Bronchial epithelial cell (primary cell): Measurements from ENCODE around the gene USP49. TPM values are rescaled to one million over a fixed set of nuclear protein-coding genes. Genes with fewer than 3 reads are reported as not detected.

Experiments
- DNase-seq: peaks from one replicate; pipeline ENCODE4 v3.0.0-alpha.2; 2010; ENCODE audit warnings: low read depth
- FAIRE-seq: peaks from 2 replicates; lab custom pipeline; 2011; peaks lifted over from hg19 to GRCh38; lab: Jason Lieb, UNC
- H3K27me3 ChIP-seq: 2 replicates; pipeline ENCODE4 v1.5.1; 2011; ENCODE audit warnings: low read length; ENCODE audit not compliant: control insufficient read depth, insufficient read depth
- H3K36me3 ChIP-seq: 2 replicates; pipeline ENCODE4 v1.5.1; 2011; ENCODE audit warnings: low read length; ENCODE audit not compliant: control insufficient read depth, insufficient read depth
- H3K4me3 ChIP-seq: 2 replicates; pipeline ENCODE4 v1.5.1; 2011; ENCODE audit warnings: mild to moderate bottlenecking, low read depth, low read length, control low read depth
- total RNA-seq: library from RNA; depleted of rRNA; stranded (reverse); fragments of >200 nt; gene quantifications from 2 replicates; pipeline ENCODE4 v1.2.1, GENCODE V29; 2014
- TF ChIP-seq, protein P1 (sequence below): IDR thresholded peaks from 2 replicates; pipeline ENCODE4 v1.5.1; 2011; ENCODE audit warnings: mild to moderate bottlenecking, moderate library complexity, low read length, control low read depth, inconsistent platforms; ENCODE audit not compliant: insufficient read depth, severe bottlenecking

Gene USP49
- total RNA-seq, 1 donor from 2014 or later: 1.6 TPM

DNA sequence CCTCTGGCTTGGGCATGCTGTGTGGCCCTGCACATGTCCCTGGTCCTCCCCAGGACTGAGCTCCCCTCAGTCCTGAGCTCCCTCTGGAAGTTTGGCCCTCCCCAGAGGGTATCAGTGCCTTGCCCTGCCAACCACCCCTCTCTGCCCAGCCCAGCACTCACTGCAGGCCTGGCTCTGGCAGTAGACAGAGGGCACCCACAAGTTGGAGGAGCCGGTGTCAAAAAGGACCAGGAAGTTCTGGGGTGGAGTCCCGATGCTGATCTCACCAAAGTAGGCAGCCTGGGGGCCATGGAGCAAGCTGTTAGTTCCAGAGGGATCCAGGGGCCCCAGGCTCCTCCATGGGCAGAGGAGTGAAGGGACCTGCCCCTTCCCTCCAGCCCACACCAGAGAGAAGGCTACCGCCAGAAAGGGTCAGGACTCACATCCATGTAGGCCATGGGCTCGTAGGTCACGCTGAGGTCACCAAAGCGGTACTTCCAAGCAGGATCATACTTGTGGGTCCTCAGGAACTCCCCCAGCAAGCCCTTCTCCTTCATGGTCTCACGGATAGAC lies 150.9 kb downstream of the USP49 start:
- FAIRE-seq (no peak), DNase-seq (no peak)
- TF ChIP-seq, protein P1, sequence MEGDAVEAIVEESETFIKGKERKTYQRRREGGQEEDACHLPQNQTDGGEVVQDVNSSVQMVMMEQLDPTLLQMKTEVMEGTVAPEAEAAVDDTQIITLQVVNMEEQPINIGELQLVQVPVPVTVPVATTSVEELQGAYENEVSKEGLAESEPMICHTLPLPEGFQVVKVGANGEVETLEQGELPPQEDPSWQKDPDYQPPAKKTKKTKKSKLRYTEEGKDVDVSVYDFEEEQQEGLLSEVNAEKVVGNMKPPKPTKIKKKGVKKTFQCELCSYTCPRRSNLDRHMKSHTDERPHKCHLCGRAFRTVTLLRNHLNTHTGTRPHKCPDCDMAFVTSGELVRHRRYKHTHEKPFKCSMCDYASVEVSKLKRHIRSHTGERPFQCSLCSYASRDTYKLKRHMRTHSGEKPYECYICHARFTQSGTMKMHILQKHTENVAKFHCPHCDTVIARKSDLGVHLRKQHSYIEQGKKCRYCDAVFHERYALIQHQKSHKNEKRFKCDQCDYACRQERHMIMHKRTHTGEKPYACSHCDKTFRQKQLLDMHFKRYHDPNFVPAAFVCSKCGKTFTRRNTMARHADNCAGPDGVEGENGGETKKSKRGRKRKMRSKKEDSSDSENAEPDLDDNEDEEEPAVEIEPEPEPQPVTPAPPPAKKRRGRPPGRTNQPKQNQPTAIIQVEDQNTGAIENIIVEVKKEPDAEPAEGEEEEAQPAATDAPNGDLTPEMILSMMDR: no peak
- Histone ChIP-seq H3K4me3 (no peak overlapping the region), H3K27me3 (no peaks in the 10 kb centered on the region), H3K36me3 (no peaks in the 10 kb centered on the region)

- FAIRE-seq (no peak), DNase-seq (no peak)
- Histone ChIP-seq H3K27me3 (no peaks in the 10 kb centered on the region), H3K4me3 (no peak overlapping the region), H3K36me3 (no peaks in the 10 kb centered on the region)
- TF ChIP-seq, protein P1: no peak
These were observed 151.6 kb downstream of the USP49 start for GRCh38 chr6:41743406-41744235.

DNA sequence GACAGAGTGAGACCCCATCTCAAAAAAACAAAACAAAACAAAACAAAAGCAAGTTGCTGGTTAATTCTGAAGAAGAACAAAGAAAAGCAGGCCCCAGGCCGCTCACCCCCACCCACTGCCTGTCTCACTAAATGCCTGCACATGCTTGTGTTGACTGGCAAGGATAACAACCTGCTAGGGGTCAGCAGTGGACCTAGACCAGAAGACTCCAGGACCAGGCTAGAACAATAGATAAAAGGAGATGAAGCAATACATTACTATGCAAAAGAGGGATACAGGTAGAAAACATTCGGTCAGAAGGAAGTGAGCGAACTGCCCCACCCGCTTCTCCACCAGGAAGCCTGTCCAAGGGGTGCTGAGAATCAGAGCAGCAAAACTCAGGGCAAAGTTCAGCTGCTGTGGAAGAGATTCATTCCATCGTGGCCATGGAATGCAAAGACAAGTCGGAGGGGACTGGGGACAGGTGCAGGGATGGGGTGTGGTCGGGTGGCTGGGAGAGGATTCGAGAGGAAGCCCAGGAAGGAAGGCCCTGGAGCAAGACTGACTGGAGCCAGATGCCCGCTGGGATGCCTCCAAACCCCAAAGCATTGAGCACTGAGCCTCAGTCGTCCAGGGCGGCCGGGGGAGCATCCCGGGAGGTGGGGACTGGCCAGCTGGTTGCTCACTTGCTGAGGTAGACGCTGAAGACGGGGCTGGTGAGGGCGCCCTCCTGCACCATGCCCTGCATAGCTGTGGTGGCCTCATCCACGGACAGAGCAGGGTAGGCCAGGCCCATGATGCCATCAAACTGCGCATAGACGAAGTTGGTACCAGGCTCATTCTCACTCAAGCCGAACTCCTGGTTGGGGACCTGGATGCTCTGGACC lies 153.3 kb downstream of the USP49 start:
- Histone ChIP-seq H3K4me3 (no peak overlapping the region), H3K36me3 (no peaks in the 10 kb centered on the region), H3K27me3 (no peaks in the 10 kb centered on the region)
- TF ChIP-seq, protein P1: no peak
- no peak for FAIRE-seq
- DNase-seq: no peak

GRCh38 chr6:41740366-41741162 lies 154.6 kb downstream of the USP49 start:
- no peak overlapping the region for H3K4me3 ChIP-seq
- TF ChIP-seq, protein P1: no peak
- no peak for DNase-seq
- no peak for FAIRE-seq
- H3K36me3 ChIP-seq: no peaks in the 10 kb centered on the region
- no peaks in the 10 kb centered on the region for H3K27me3 ChIP-seq

Other genes with a start within 250 kb of the USP49 start
- 6.8 and 13.2 TPM in 2 replicates for gene TFEB, start 159.8 kb downstream of the USP49 start, total RNA-seq
- gene PGC, start 148.0 kb downstream of the USP49 start, total RNA-seq: not detected in 2 replicates
- 0.77 and 0.79 TPM in 2 replicates for gene FRS3, start 115.5 kb downstream of the USP49 start, total RNA-seq
- gene PRICKLE4, start 114.6 kb downstream of the USP49 start, total RNA-seq: 0.53 and 0.90 TPM in 2 replicates
- 35.2 and 55.0 TPM in 2 replicates for gene TOMM6, start 107.7 kb downstream of the USP49 start, total RNA-seq
- 37.6 and 40.0 TPM in 2 replicates for gene MED20, start 25.8 kb upstream of the USP49 start, total RNA-seq
- 16.9 and 28.2 TPM in 2 replicates for gene BYSL, start 26.1 kb upstream of the USP49 start, total RNA-seq
- gene CCND3, start 46.4 kb upstream of the USP49 start, total RNA-seq: 9.7 and 11.8 TPM in 2 replicates
- 10.5 and 12.6 TPM in 2 replicates for gene TAF8, start 155.1 kb upstream of the USP49 start, total RNA-seq
- 11.3 and 46.1 TPM in 2 replicates for gene C6orf132, start 247.2 kb upstream of the USP49 start, total RNA-seq